Stimulated activated CD4-positive, alpha-beta T cell treated with anti-CD3 and anti-CD28 coated beads, Interleukin-1b, Interleukin-23, amount 100 ng/mL, for 24 hours (primary cell): ENCODE measurements around the gene POLR1D.

Experiments
- DNase-seq, 4 experiments: peaks; one replicate each; pipeline ENCODE4 v3.0.0-alpha.2; 2020; ENCODE audit warnings: low read depth in 4 of 4, low spot score in 1 of 4

POLR1D gene

GRCh38 chr13:27637289-27637626 is 15.6 kb downstream of the POLR1D start:
- no peak for DNase-seq

- DNase-seq = no peak
These were observed 16.3 kb downstream of the POLR1D start for GRCh38 chr13:27638001-27638400.

- no peak for DNase-seq
These were observed 16.8 kb downstream of the POLR1D start for GRCh38 chr13:27638521-27638920.

GRCh38 chr13:27639186-27639585 is 17.5 kb downstream of the POLR1D start:
- no peak for DNase-seq

- no peak for DNase-seq
These were observed 20.2 kb downstream of the POLR1D start for GRCh38 chr13:27641711-27642502.

GRCh38 chr13:27643334-27644132 is 21.8 kb downstream of the POLR1D start:
- DNase-seq = no peak

- DNase-seq = no peak
These were observed 22.6 kb downstream of the POLR1D start for GRCh38 chr13:27644302-27644701.

- no peak for DNase-seq
These were observed 28.6 kb downstream of the POLR1D start for GRCh38 chr13:27650312-27650711.

- no peak for DNase-seq
These were observed 32.4 kb downstream of the POLR1D start for GRCh38 chr13:27654059-27654458.

GRCh38 chr13:27654816-27655215 is 33.1 kb downstream of the POLR1D start:
- no peak for DNase-seq

- DNase-seq = no peak
These were observed 36.0 kb downstream of the POLR1D start for GRCh38 chr13:27657724-27658123.

- no peak for DNase-seq
These were observed 36.9 kb downstream of the POLR1D start for GRCh38 chr13:27658546-27658945.

- DNase-seq = no peak
These were observed 37.6 kb downstream of the POLR1D start for GRCh38 chr13:27659145-27659865.

GRCh38 chr13:27660511-27660910 is 38.8 kb downstream of the POLR1D start:
- no peak for DNase-seq

GRCh38 chr13:27661017-27661416 is 39.3 kb downstream of the POLR1D start:
- no peak for DNase-seq

GRCh38 chr13:27662738-27663470 is 41.2 kb downstream of the POLR1D start:
- DNase-seq = no peak

- DNase-seq = no peak
These were observed 42.3 kb downstream of the POLR1D start for GRCh38 chr13:27663947-27664346.

GRCh38 chr13:27665333-27665732 is 43.6 kb downstream of the POLR1D start:
- no peak for DNase-seq

- DNase-seq = no peak
These were observed 44.1 kb downstream of the POLR1D start for GRCh38 chr13:27665761-27666160.

GRCh38 chr13:27666951-27667350 is 45.3 kb downstream of the POLR1D start:
- DNase-seq = no peak

GRCh38 chr13:27667946-27668345 is 46.3 kb downstream of the POLR1D start:
- DNase-seq = no peak
